Stimulated activated CD4-positive, alpha-beta T cell treated with anti-CD3 and anti-CD28 coated beads, Interleukin-15, amount 100 ng/mL, for 24 hours (primary cell): ENCODE data around the gene GCAT.
A peak's percentile ranks its signal among the peaks of the same experiment; 100 is the strongest.

Experiments used
- DNase-seq: peaks from one replicate; pipeline ENCODE4 v3.0.0-alpha.2; 2020

Gene GCAT

GRCh38 chr22:37848587-37849088 lies 40.9 kb downstream of the GCAT start:
- DNase-seq = peak; percentile 21

- DNase-seq = peak; percentile 93
Measured at GRCh38 chr22:37849089-37849751, 41.5 kb downstream of the GCAT start, which contains the start of gene EIF3L. Gene EIF3L (plus strand): TSS chr22:37849419. CDS start chr22:37849450, 31 bp downstream.

DNA sequence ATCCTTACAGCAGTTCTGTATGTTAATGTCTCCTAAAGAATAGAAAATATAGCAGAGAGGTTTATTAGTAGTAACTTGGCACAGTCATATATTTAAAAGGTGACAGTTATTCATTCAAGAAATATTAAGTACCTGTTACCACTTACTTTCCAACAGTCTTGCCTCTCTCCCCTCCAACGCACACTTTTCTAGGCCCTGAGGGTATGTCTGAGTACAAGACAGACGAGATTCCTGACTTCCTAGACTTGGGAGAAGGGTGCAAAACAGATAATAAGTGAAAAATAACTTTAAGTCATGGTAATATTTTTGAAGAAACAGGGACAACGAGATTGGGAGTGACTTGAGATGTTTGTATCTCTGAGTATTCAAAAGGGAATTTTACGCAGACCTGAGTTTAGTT lies 43.1 kb downstream of the GCAT start:
- no peak for DNase-seq

GRCh38 chr22:37852418-37852817 lies 44.7 kb downstream of the GCAT start:
- DNase-seq = no peak

- DNase-seq = no peak
Measured at GRCh38 chr22:37854946-37855345, 47.2 kb downstream of the GCAT start.

GRCh38 chr22:37855462-37855861 lies 47.7 kb downstream of the GCAT start:
- DNase-seq = no peak

DNA sequence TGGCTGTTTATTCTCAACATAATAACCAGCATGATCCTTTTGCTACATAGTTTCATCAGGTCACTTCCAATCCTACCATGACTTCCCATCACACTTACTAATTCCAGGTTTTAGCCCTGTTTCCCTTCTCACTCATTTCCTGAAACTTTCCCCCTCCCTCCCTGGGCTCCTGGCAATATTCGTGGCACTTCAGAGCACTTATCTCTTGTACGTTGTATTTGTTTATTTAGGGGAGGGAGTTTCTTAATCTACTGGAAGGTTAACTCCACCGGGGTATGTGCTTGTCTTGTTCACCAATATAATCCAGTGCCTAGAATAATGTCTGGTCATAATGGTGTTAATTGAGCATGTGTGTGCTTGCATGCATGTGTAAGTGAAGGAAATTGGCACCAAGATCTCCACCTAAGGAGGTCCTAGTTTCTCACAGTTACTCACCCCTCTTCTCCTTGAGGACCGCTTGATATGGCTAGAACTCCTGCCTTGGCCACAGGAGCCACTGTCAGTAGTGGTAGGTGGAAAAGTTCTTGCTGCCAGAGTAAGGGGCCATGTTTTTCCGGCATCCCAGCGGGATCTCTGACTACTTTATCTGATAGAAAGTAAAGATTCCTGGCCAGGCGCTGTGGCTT lies 53.2 kb downstream of the GCAT start:
- DNase-seq = no peak

DNA sequence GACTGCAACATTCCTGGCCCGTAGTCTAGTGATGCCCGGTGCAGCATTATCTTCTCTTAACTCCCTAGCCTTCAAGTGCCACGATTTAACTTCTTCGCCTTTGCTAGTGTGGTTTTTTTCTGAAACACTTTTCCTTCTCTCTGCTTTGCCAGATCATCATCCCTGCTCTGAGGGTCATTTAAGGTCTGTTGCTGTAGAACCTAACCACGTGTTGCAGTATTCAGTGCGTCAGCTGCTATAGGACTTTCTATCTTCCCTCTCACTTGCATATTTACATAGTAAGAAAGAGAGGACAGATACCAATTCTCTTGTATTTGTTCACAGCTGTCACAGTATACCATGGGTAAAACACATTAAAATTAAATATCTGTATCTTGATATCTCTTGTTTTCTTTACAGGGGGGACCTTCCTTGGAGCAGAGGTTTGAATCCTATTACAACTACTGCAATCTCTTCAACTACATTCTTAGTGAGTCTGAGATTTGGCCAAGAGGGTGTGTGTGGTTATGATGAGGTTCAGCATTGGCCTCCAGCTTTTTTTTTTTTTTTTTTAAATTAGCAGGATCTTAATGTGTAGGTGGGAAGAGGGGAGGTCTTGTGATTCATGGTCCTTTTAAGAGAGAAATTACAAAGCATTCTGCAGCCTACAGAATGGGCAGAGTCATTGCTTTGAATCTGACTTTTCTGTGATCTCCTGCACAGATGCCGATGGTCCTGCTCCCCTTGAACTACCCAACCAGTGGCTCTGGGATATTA lies 55.0 kb downstream of the GCAT start:
- no peak for DNase-seq

GRCh38 chr22:37865510-37865909 lies 57.8 kb downstream of the GCAT start:
- DNase-seq = no peak
